ENCODE measurements around the gene DISC1.

The DISC1 gene

DNA sequence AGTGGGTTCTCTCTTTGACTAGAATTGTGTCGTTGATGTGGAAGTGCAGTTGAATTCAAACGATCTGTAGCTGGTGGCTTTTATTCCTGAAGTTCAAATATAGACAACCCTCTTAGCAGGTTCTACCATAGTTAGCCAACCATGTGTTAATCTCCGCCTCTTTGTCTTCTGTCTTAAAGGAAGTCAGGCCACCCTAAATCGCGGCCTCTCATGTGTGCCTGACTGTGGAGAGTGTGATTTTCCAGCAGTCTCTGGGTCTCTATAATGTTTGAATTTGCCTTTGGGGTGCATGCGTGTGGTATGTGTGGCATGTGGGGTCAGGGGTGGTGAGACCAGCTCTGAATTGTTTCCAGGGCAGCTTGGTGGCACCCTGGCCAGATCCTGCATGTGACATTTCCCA lies 244.9 kb downstream of the DISC1 start:
- Histone ChIP-seq H3K9ac (ENCODE audit: low read length) (no peak overlapping the region), H3K79me2 (ENCODE audit: low read length) (no peaks in the 10 kb centered on the region), H3K36me3 (replicated peaks; ENCODE audit: low read depth, low read length) (no peaks in the 10 kb centered on the region), H4K20me1 (ENCODE audit: insufficient read depth, low read length) (no peaks in the 10 kb centered on the region), H2AFZ (ENCODE audit: low read depth, low read length) (no peak overlapping the region), H3K9me3 (ENCODE audit: insufficient read depth, low read length) (no peaks in the 10 kb centered on the region), H3K27me3 (ENCODE audit: low read depth, low read length) (0 out of 2 replicates have a peak, but pooled peaks cover 5% of the 10 kb centered on the region), H3K4me3 (ENCODE audit: low read length) (no peak overlapping the region), H3K4me1 (ENCODE audit: low read length) (peaks cover 13% of the 10 kb centered on the region), H3K4me2 (ENCODE audit: low read length) (no peak overlapping the region), H3K27ac (ENCODE audit: low read length) (no peak overlapping the region)
- TF ChIP-seq, protein P1, sequence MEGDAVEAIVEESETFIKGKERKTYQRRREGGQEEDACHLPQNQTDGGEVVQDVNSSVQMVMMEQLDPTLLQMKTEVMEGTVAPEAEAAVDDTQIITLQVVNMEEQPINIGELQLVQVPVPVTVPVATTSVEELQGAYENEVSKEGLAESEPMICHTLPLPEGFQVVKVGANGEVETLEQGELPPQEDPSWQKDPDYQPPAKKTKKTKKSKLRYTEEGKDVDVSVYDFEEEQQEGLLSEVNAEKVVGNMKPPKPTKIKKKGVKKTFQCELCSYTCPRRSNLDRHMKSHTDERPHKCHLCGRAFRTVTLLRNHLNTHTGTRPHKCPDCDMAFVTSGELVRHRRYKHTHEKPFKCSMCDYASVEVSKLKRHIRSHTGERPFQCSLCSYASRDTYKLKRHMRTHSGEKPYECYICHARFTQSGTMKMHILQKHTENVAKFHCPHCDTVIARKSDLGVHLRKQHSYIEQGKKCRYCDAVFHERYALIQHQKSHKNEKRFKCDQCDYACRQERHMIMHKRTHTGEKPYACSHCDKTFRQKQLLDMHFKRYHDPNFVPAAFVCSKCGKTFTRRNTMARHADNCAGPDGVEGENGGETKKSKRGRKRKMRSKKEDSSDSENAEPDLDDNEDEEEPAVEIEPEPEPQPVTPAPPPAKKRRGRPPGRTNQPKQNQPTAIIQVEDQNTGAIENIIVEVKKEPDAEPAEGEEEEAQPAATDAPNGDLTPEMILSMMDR (IDR thresholded peaks at IDR 0.05; ENCODE audit: low read depth, low read length), result no peak
- no peak for TF ChIP-seq EZH2phosphoT487 (IDR thresholded peaks at IDR 0.05; ENCODE audit: low read depth)

DNA sequence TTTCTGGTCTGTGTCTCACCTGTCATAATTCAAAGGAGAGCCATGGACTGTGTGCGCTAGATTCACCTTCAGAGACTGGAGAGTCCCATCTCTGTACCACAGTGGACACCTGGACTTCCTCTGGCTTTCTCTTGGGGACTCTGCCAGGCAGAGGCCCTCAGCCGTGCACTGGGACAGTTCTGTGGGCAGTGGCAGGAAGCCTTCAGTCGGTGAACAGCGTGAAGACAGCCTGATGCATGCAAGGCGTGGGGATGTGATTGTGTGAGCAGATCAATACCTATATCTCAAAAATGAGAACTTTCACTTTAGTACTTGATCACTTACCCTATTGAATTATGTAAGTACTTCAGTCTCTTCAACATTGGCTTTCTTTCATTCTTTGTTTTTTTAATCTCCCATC lies 245.3 kb downstream of the DISC1 start:
- no peak for TF ChIP-seq EZH2phosphoT487 (IDR thresholded peaks at IDR 0.05; ENCODE audit: low read depth)
- TF ChIP-seq, protein P1 (IDR thresholded peaks at IDR 0.05; ENCODE audit: low read depth, low read length), result no peak
- Histone ChIP-seq H3K4me3 (ENCODE audit: low read length) (no peak overlapping the region), H3K27ac (ENCODE audit: low read length) (no peak overlapping the region), H3K27me3 (ENCODE audit: low read depth, low read length) (0 out of 2 replicates have a peak, but pooled peaks cover 5% of the 10 kb centered on the region), H3K36me3 (replicated peaks; ENCODE audit: low read depth, low read length) (no peaks in the 10 kb centered on the region), H3K79me2 (ENCODE audit: low read length) (no peaks in the 10 kb centered on the region), H3K4me1 (ENCODE audit: low read length) (peaks cover 13% of the 10 kb centered on the region), H3K9ac (ENCODE audit: low read length) (no peak overlapping the region), H2AFZ (ENCODE audit: low read depth, low read length) (no peak overlapping the region), H3K4me2 (ENCODE audit: low read length) (no peak overlapping the region), H3K9me3 (ENCODE audit: insufficient read depth, low read length) (no peaks in the 10 kb centered on the region), H4K20me1 (ENCODE audit: insufficient read depth, low read length) (no peaks in the 10 kb centered on the region)

- Histone ChIP-seq H3K79me2 (ENCODE audit: low read length) (no peaks in the 10 kb centered on the region), H3K27ac (ENCODE audit: low read length) (no peak overlapping the region), H4K20me1 (ENCODE audit: insufficient read depth, low read length) (no peaks in the 10 kb centered on the region), H3K4me2 (ENCODE audit: low read length) (no peak overlapping the region), H2AFZ (ENCODE audit: low read depth, low read length) (no peak overlapping the region), H3K4me3 (ENCODE audit: low read length) (no peak overlapping the region), H3K4me1 (ENCODE audit: low read length) (peaks cover 13% of the 10 kb centered on the region), H3K36me3 (replicated peaks; ENCODE audit: low read depth, low read length) (no peaks in the 10 kb centered on the region), H3K9ac (ENCODE audit: low read length) (no peak overlapping the region), H3K9me3 (ENCODE audit: insufficient read depth, low read length) (no peaks in the 10 kb centered on the region), H3K27me3 (ENCODE audit: low read depth, low read length) (peaks cover 9% of the 10 kb centered on the region; the same call in 1 of the 2 replicates)
- TF ChIP-seq, protein P1 (IDR thresholded peaks at IDR 0.05; ENCODE audit: low read depth, low read length), result no peak
- TF ChIP-seq EZH2phosphoT487 (IDR thresholded peaks at IDR 0.05; ENCODE audit: low read depth), result no peak
Measured at GRCh38 chr1:231872461-231872910, 245.9 kb downstream of the DISC1 start.

DNA sequence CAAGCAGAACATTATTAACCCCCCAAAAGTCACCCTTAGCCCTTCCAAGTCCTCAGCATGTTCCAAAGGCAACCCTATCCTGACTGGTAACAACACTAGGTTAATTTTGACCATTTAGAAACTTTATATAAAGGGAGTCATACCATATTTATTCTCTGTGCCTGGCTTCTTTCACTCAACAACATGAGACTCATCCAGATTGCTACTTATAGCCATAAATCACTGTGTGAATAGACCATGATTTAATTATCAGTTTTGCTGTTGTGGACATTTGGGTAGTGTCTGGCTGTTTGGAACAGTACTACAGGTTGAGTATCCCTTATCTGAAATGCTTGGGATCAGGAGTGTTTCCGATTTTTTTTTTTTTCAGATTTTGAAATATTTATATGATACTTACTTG lies 252.1 kb downstream of the DISC1 start:
- Histone ChIP-seq H4K20me1 (ENCODE audit: insufficient read depth, low read length) (no peaks in the 10 kb centered on the region), H3K4me3 (ENCODE audit: low read length) (no peak overlapping the region), H3K9me3 (ENCODE audit: insufficient read depth, low read length) (no peaks in the 10 kb centered on the region), H3K4me2 (ENCODE audit: low read length) (no peak overlapping the region), H2AFZ (ENCODE audit: low read depth, low read length) (no peak overlapping the region), H3K27ac (ENCODE audit: low read length) (no peak overlapping the region), H3K9ac (ENCODE audit: low read length) (no peak overlapping the region), H3K27me3 (ENCODE audit: low read depth, low read length) (peaks cover 13% of the 10 kb centered on the region), H3K36me3 (replicated peaks; ENCODE audit: low read depth, low read length) (no peaks in the 10 kb centered on the region), H3K79me2 (ENCODE audit: low read length) (no peaks in the 10 kb centered on the region), H3K4me1 (ENCODE audit: low read length) (no peaks in the 10 kb centered on the region)
- TF ChIP-seq, protein P1 (IDR thresholded peaks at IDR 0.05; ENCODE audit: low read depth, low read length), result no peak
- TF ChIP-seq EZH2phosphoT487 (IDR thresholded peaks at IDR 0.05; ENCODE audit: low read depth), result no peak
